Right hindlimb (tissue), 1 donor: Measurements from ENCODE around the gene SLC25A5.
"Not testable (repeated sequence)": the region's sequence is repeated elsewhere in the genome, so short reads cannot be mapped to it uniquely, and the experiment has no call there.

Experiments used
- DNase-seq: peaks from one replicate; pipeline ENCODE4 v3.0.0-alpha.2; 2018

SLC25A5 gene

GRCh38 chrX:119467842-119468550 is at the start of gene SLC25A5:
Gene SLC25A5 (plus strand): TSS chrX:119468444. CDS start chrX:119468516, 72 bp downstream.
- DNase-seq, result peak; percentile 89

- no peak for DNase-seq
These were observed 49.1 kb upstream of the SLC25A5 start for GRCh38 chrX:119419146-119419545.

GRCh38 chrX:119419898-119420297 is 48.3 kb upstream of the SLC25A5 start:
- no peak for DNase-seq

- no peak for DNase-seq
These were observed 47.1 kb upstream of the SLC25A5 start for GRCh38 chrX:119421016-119421705.

- DNase-seq, result no peak
These were observed 44.6 kb upstream of the SLC25A5 start for GRCh38 chrX:119423631-119424030.

GRCh38 chrX:119424999-119425398 is 43.2 kb upstream of the SLC25A5 start:
- no peak for DNase-seq

- DNase-seq, result peak; percentile 18
These were observed 41.0 kb upstream of the SLC25A5 start for GRCh38 chrX:119427024-119427794.

- DNase-seq, result no peak
These were observed 40.5 kb upstream of the SLC25A5 start for GRCh38 chrX:119427795-119428185.

GRCh38 chrX:119429471-119429870 is 38.8 kb upstream of the SLC25A5 start:
- DNase-seq, result no peak

GRCh38 chrX:119441295-119441694 is 26.9 kb upstream of the SLC25A5 start:
- not testable (repeated sequence) for DNase-seq

GRCh38 chrX:119442286-119442685 is 26.0 kb upstream of the SLC25A5 start:
- DNase-seq, result no peak

GRCh38 chrX:119453202-119453601 is 15.0 kb upstream of the SLC25A5 start:
- no peak for DNase-seq

GRCh38 chrX:119455264-119455663 is 13.0 kb upstream of the SLC25A5 start:
- DNase-seq, result no peak

- DNase-seq, result no peak
These were observed 9.1 kb upstream of the SLC25A5 start for GRCh38 chrX:119459181-119459580.

GRCh38 chrX:119465555-119465954 is 2.7 kb upstream of the SLC25A5 start:
- no peak for DNase-seq

GRCh38 chrX:119466970-119467369 is 1.3 kb upstream of the SLC25A5 start:
- DNase-seq, result no peak

- DNase-seq, result no peak
These were observed 811 bp upstream of the SLC25A5 start for GRCh38 chrX:119467433-119467832.

GRCh38 chrX:119468551-119469312 is 488 bp downstream of the SLC25A5 start:
- DNase-seq, result peak; percentile 89

GRCh38 chrX:119469313-119469635 is 1.0 kb downstream of the SLC25A5 start:
- DNase-seq, result no peak

- DNase-seq, result no peak
These were observed 6.6 kb downstream of the SLC25A5 start for GRCh38 chrX:119474615-119475388.

GRCh38 chrX:119475389-119476101 is 7.3 kb downstream of the SLC25A5 start:
- DNase-seq, result no peak

- DNase-seq, result no peak
These were observed 9.6 kb downstream of the SLC25A5 start for GRCh38 chrX:119477812-119478232.
